ENCODE measurements around the gene UBE2J2. TPM values are rescaled to one million over a fixed set of nuclear protein-coding genes. Genes with fewer than 3 reads are reported as not detected.

The UBE2J2 gene
- total and polyA plus RNA-seq, 2 of the 8 experiments (the other 6 are each of a cell fraction or from before 2014, with no cell fraction given), result 33.6 to 67.9 TPM

- no peak for TF ChIP-seq MAFK (IDR thresholded peaks at IDR 0.05; ENCODE audit: low read depth, low read length)
Observed at GRCh38 chr1:1245178-1245816, 28.4 kb downstream of the UBE2J2 start (continued).

All from H1 (cell line).